Activated CD4-positive, alpha-beta T cell treated with anti-CD3 and anti-CD28 coated beads, Interleukin-2, amount 50 U/mL, for 4 hours (primary cell): ENCODE results near the gene CLEC16A.
"Not testable (repeated sequence)": the region's sequence is repeated elsewhere in the genome, so short reads cannot be mapped to it uniquely, and the experiment has no call there.

ENCODE experiments used
- DNase-seq, 2 experiments: peaks; one replicate each; pipeline ENCODE4 v3.0.0-alpha.2; 2020

The CLEC16A gene

GRCh38 chr16:10944249-10945064, at the start of gene CLEC16A:
TSS of gene CLEC16A (plus strand) at chr16:10944564. CDS start at chr16:10944718, 154 bp downstream.
- peak; percentile 93 to 94 for DNase-seq

- DNase-seq, result no peak
Measured at GRCh38 chr16:10895053-10895946, 49.1 kb upstream of the CLEC16A start.

DNA sequence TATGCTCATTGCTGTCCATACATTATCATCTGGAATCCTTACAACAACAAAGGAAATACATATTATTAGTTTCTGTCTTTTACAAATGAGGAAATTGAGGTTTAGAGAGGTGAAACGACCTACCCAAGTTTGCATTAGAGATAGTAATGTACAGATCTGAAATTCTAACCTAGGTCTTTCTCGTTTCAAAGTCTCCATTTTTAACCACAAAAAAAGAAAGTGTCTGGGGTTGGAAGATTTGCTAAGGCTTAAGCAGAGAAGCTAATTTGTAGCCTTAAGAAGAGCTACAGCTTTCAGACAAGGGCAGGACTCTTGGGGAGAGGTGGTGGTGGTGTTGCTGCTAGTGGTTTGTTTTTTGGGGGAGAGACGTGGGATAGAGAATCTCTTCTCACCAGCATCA, 48.2 kb upstream of the CLEC16A start:
- DNase-seq, result no peak

- no peak for DNase-seq
Measured at GRCh38 chr16:10896723-10897122, 47.6 kb upstream of the CLEC16A start.

GRCh38 chr16:10897134-10897533, 47.2 kb upstream of the CLEC16A start:
- DNase-seq, result no peak

GRCh38 chr16:10902999-10903398, 41.4 kb upstream of the CLEC16A start:
- DNase-seq, result no peak

- DNase-seq, result no peak
Measured at GRCh38 chr16:10906482-10906881, 37.9 kb upstream of the CLEC16A start.

DNA sequence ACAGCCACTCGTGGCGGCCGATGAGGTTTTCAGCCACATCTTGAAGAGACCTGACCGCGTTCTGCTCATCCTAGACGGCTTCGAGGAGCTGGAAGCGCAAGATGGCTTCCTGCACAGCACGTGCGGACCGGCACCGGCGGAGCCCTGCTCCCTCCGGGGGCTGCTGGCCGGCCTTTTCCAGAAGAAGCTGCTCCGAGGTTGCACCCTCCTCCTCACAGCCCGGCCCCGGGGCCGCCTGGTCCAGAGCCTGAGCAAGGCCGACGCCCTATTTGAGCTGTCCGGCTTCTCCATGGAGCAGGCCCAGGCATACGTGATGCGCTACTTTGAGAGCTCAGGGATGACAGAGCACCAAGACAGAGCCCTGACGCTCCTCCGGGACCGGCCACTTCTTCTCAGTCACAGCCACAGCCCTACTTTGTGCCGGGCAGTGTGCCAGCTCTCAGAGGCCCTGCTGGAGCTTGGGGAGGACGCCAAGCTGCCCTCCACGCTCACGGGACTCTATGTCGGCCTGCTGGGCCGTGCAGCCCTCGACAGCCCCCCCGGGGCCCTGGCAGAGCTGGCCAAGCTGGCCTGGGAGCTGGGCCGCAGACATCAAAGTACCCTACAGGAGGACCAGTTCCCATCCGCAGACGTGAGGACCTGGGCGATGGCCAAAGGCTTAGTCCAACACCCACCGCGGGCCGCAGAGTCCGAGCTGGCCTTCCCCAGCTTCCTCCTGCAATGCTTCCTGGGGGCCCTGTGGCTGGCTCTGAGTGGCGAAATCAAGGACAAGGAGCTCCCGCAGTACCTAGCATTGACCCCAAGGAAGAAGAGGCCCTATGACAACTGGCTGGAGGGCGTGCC, 37.2 kb upstream of the CLEC16A start:
- DNase-seq, result no peak

- DNase-seq, result no peak
Measured at GRCh38 chr16:10907757-10908045, 36.7 kb upstream of the CLEC16A start.

- no peak for DNase-seq
Measured at GRCh38 chr16:10911267-10911666, 33.1 kb upstream of the CLEC16A start.

- no peak for DNase-seq
Measured at GRCh38 chr16:10916534-10916933, 27.8 kb upstream of the CLEC16A start.

DNA sequence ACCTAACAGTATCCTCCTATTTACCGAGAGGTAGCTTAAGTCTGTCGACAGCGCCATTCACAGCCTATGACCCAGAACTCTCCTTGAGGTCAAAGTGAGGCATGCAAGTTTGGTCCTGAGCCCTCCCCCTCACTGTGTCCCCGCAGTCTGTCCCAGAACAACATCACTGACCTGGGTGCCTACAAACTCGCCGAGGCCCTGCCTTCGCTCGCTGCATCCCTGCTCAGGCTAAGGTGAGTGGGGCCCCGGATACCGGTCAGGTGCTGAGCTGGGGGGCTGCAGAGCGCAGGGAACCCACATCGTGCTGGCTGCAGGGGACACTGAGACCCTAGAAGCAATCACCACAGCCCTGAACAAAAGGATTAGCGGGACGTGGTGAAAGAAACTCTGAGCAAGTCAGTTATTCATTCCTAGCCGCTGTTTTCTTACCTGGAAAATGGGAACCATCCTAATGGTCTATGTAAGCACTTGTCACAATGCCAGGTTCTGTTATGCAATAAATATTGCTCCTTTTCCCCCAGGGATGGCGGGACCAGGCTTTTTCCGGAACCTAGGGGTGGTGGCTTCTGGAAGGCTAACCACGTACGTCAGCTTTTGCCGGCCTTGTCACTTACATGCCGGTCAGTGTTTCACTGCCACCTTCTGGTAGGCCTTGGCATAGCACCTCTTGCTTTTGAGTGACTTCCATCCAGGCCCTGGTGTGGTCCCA, 25.9 kb upstream of the CLEC16A start:
- DNase-seq, result peak; percentile 71 to 80

DNA sequence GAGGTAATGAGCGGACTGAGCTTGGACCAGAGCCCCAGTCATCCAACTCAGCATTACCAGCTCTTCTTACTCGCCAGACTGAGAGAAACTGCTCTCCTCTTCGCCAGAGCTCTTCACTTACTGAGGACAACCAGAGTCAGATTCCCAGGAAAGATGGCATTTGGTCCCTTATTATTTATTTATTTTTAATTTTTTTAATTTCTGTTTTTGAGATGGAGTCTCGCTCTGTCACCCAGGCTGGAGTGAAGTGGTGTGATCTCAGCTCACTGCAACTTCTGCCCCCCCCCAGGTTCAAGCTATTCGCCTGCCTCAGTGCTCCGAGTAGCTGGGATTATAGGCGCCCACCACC, 25.4 kb upstream of the CLEC16A start:
- no peak for DNase-seq

DNA sequence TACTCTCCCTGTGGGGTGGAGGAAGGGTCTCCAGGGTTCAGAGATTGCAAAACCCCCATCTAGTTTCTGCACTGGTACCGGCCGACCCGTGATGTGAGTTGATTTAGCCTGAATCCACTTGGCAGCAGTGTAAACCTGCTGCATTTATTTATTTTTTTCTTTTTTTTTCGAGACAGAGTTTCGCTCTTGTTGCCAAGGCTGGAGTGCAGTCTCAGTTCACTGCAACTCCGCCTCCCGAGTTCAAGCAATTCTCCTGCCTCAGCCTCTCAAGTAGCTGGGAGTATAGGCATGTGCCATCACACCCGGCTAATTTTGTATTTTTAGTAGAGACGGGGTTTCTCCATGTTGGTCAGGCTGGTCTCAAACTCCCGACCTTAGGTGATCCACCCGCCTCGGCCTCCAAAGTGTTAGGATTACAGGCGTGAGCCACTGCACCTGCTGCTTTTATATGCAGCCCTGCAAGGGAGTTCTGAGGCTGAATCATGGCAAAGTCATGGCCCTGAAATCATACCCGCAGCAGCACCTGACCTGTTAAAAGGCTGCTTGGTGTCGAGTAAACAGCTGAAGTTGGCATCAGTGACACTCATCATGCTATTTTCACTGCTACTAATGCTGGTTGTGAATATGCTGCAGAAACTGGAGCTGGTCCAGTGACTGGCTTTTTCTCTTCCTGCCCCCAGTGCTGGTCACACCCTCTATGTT, 23.5 kb upstream of the CLEC16A start:
- no peak for DNase-seq

DNA sequence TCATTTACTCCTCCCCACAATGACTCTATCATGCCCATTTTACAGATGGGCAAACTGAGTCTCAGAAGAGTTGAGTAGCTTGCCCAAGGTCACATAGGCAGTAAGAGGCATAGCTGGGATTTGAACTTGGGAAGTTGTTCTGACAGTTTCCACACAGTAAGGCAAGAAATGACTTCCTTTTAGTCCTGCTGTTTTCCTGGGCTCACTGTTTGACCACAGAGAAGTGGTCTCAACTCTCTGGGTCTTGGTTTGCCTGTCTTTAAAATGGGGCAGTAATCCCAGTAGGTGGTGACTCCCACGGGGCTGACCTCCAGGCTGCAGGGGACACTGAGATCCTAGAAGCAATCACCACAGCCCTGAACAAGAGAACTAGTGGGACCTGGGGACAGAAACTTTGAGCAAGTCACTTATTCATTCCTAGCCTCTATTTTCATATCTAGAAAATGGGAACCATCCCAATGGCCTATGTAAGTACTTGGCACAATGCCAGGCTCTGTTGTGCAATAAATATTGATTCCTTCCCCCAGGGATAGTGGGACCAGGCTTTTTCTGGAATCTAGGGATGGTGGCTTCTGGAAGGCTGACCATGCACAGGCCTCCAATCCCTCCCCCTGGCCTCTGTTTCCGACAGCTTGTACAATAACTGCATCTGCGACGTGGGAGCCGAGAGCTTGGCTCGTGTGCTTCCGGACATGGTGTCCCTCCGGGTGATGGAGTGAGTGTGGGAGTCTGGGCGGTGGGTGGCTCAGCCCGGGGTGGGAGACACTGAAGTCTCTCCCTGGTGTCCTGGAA, 22.6 kb upstream of the CLEC16A start:
- DNase-seq, result no peak

DNA sequence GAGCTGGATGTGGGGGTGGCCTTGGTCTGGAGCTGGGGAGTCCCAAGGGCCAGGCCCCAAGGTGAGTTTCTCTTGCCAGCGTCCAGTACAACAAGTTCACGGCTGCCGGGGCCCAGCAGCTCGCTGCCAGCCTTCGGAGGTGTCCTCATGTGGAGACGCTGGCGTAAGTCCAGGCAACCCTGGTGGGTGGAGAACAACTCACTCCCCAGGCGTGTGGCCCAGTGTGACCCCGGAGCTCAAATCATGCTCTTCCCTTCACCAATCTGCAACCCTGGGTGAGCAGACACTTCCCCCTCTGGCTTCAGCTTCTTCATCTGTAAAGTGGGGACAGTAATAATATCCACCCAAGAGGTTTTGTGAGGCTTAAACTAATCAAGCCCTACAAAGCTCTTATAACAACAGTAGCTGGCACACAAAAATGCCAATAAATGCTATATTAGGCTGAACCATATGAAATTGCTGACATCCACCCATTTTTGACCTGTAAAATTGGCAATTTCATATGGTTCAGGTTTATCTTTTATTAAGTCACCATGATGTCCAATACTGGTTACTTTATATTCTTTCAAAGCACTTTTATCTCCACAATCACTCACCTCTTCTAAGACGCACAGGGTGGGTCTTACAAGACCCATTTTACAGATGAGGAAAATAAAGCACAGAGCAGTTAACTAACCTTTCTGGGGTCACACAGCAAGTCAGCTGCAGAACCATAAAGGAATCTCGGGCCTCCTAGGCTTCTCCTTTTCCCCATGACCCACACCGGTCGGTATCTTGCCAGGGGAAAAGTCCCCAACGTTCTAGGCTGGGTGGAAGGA, 21.8 kb upstream of the CLEC16A start:
- DNase-seq, result no peak

- no peak for DNase-seq
Measured at GRCh38 chr16:10923146-10923649, 21.2 kb upstream of the CLEC16A start.

- no peak for DNase-seq
Measured at GRCh38 chr16:10923650-10924214, 20.6 kb upstream of the CLEC16A start.

DNA sequence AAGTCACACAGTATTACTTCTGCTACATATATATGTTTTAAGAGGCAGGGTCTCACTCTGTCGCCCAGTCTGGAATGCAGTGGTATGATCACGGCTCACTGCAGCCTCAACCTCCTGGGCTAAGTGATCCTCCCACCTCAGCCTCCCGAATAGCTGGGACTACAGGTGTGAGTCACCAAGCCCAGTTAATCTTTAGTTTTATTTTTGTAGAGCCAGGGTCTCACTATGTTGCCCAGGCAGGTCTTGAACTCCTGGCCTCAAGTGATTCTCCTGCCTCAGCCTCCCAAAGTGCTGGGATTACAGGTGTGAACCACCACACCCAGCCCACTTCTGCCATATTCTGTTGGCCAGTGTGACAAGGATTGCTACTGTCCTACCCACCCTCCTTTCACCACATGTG, 19.1 kb upstream of the CLEC16A start:
- not testable (repeated sequence) for DNase-seq

- DNase-seq, result no peak
Measured at GRCh38 chr16:10926094-10926493, 18.3 kb upstream of the CLEC16A start.
